Bronchial epithelial cell (primary cell): ENCODE results near the gene VAV3. TPM values are rescaled to one million over a fixed set of nuclear protein-coding genes. Genes with fewer than 3 reads are reported as not detected.

ENCODE experiments used
- DNase-seq: peaks from one replicate; pipeline ENCODE4 v3.0.0-alpha.2; 2010; ENCODE audit warnings: low read depth
- FAIRE-seq: peaks from 2 replicates; lab custom pipeline; 2011; peaks lifted over from hg19 to GRCh38; lab: Jason Lieb, UNC
- H3K27me3 ChIP-seq: 2 replicates; pipeline ENCODE4 v1.5.1; 2011; ENCODE audit warnings: low read length; ENCODE audit not compliant: control insufficient read depth, insufficient read depth
- H3K36me3 ChIP-seq: 2 replicates; pipeline ENCODE4 v1.5.1; 2011; ENCODE audit warnings: low read length; ENCODE audit not compliant: control insufficient read depth, insufficient read depth
- H3K4me3 ChIP-seq: 2 replicates; pipeline ENCODE4 v1.5.1; 2011; ENCODE audit warnings: mild to moderate bottlenecking, low read depth, low read length, control low read depth
- total RNA-seq: library from RNA; depleted of rRNA; stranded (reverse); fragments of >200 nt; gene quantifications from 2 replicates; pipeline ENCODE4 v1.2.1, GENCODE V29; 2014
- TF ChIP-seq, protein P1 (sequence below): IDR thresholded peaks from 2 replicates; pipeline ENCODE4 v1.5.1; 2011; ENCODE audit warnings: mild to moderate bottlenecking, moderate library complexity, low read length, control low read depth, inconsistent platforms; ENCODE audit not compliant: insufficient read depth, severe bottlenecking

The VAV3 gene
- total RNA-seq, 1 donor from 2014 or later: 10.5 TPM

DNA sequence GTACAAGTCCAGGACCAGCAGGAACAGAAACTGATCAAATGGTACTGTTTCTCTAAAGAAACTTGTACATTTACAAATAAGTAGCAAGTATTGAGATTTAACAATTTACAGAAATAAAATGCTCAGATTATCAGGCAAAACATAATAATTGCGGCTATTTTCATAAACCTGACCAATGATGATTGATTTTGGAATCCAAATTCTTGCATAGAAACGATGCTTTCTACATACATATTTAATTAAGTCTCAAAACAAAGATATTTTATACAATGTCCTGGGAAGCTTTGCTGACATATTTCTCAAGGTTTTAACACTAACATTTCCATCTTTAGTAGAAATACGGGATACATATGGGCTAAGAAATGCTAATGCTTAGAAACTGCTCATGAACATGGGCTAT, 157.1 kb downstream of the VAV3 start:
- TF ChIP-seq, protein P1, sequence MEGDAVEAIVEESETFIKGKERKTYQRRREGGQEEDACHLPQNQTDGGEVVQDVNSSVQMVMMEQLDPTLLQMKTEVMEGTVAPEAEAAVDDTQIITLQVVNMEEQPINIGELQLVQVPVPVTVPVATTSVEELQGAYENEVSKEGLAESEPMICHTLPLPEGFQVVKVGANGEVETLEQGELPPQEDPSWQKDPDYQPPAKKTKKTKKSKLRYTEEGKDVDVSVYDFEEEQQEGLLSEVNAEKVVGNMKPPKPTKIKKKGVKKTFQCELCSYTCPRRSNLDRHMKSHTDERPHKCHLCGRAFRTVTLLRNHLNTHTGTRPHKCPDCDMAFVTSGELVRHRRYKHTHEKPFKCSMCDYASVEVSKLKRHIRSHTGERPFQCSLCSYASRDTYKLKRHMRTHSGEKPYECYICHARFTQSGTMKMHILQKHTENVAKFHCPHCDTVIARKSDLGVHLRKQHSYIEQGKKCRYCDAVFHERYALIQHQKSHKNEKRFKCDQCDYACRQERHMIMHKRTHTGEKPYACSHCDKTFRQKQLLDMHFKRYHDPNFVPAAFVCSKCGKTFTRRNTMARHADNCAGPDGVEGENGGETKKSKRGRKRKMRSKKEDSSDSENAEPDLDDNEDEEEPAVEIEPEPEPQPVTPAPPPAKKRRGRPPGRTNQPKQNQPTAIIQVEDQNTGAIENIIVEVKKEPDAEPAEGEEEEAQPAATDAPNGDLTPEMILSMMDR: no peak
- FAIRE-seq: no peak
- Histone ChIP-seq H3K4me3 (no peak overlapping the region), H3K27me3 (no peaks in the 10 kb centered on the region), H3K36me3 (no peaks in the 10 kb centered on the region)
- no peak for DNase-seq

DNA sequence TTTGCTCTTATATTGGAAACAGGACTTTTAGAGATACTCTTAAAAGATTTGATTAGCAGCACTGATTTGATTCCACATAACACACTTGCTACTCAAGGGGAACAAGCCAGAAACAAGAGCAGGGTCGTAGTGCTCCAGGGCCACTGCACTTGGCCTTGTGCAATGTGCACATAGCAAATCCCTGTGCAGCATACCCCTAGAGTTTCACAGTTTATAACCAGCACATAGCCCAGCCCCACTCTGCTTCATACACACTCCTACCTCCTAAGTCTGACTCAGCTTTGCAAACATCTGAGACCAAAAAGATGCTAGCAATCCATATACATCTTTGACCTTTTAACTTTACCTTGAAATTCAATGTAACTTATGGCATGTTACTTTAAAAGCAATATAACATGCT, 157.6 kb downstream of the VAV3 start:
- no peak for FAIRE-seq
- TF ChIP-seq, protein P1: no peak

DNA sequence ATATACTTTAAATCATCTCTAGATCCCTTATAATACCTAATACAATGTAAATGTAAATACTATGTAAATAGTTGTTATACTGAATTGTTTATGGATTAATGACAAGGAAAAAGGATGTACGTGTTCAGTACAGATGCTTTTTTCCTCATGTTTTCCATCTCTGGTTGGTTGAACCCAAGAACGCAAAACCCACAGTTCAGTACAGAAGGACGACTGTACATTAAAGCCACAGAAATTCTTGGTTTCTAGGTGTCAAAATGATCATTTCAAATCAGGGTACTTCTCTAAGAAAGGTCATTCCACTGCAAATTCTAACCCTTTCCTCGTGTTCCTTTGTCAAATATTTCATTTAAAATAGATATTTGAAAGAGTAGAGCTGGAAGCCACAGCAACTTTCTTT, 158.1 kb downstream of the VAV3 start:
- DNase-seq (no peak), FAIRE-seq (no peak)
- TF ChIP-seq, protein P1: no peak

More for the DNA sequence above, 157.6 kb downstream of the VAV3 start:
- H3K27me3 ChIP-seq: no peaks in the 10 kb centered on the region
- H3K36me3 ChIP-seq: no peaks in the 10 kb centered on the region
- DNase-seq: no peak
- H3K4me3 ChIP-seq: no peak overlapping the region

DNA sequence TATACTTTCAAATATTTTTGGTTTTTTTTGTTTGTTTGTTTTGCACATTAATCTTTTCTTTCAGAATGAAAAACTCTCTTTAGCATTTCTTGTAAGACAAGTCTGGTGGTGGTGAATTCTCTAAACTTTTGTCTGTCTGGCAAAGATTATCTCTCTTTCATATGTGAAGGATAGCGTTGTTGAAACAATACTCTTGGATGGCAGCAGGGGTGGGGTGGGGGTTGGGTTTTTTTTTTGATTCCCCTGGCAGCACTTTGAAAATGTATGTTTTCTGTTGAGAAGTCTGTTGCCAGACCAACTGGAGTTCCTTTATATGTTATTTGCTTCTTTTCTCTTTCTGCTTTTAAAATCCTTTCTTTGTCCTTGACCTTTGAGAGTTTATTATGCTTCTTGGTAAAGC, 160.2 kb downstream of the VAV3 start:
- Histone ChIP-seq H3K36me3 (no peaks in the 10 kb centered on the region), H3K4me3 (no peak overlapping the region), H3K27me3 (no peaks in the 10 kb centered on the region)
- DNase-seq (no peak), FAIRE-seq (no peak)
- TF ChIP-seq, protein P1: no peak

More for the DNA sequence above, 158.1 kb downstream of the VAV3 start:
- Histone ChIP-seq H3K27me3 (no peaks in the 10 kb centered on the region), H3K36me3 (no peaks in the 10 kb centered on the region), H3K4me3 (no peak overlapping the region)

DNA sequence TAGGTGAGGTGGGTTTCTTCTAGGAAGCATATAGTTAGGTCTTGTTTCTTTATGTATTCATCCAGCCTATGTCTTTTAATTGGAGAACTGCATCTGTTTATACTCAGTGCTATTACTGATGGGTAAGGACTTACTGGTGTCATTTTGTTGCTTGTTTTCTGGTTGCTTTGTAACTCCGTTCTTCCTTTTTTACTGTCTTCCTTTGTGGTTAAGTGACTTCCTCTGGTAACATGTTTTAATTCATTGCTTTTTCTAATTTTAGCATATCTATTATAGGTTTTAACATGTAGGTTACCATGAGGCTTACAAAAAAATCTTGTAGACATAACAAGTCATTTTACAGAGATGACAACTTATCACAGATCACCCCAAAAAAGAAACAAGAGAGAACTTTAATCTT, 160.8 kb downstream of the VAV3 start:
- H3K27me3 ChIP-seq: no peaks in the 10 kb centered on the region
- FAIRE-seq: no peak
- DNase-seq: no peak
- no peaks in the 10 kb centered on the region for H3K36me3 ChIP-seq
- no peak overlapping the region for H3K4me3 ChIP-seq
- TF ChIP-seq, protein P1: no peak

DNA sequence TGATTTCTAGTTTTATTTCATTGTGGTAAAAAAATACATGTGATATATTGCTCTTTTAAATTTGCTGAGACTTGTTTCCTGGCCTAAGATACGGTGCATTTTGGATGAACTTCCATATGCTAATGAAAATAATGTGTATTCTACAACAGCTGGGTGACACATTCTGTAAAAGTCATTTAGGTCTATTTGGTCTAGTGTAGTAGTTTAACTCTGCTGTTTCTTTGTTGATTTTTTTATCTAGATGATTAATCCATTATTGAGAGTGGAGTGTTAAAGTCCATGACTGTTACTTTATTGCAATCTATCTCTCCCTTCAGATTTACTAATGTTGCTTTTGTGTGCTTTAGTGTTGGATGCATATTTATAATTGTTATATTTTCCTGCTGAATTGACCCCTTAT, 161.4 kb downstream of the VAV3 start:
- Histone ChIP-seq H3K27me3 (no peaks in the 10 kb centered on the region), H3K36me3 (no peaks in the 10 kb centered on the region), H3K4me3 (no peak overlapping the region)
- TF ChIP-seq, protein P1: no peak
- FAIRE-seq (no peak), DNase-seq (no peak)
